Activated CD8-positive, alpha-beta T cell treated with anti-CD3 and anti-CD28 coated beads for 36 hours (primary cell): ENCODE data around the gene ZNF440. TPM values are rescaled to one million over a fixed set of nuclear protein-coding genes. Genes with fewer than 3 reads are reported as not detected.
"Not testable (repeated sequence)": the region's sequence is repeated elsewhere in the genome, so short reads cannot be mapped to it uniquely, and the experiment has no call there.

Source experiments
- ATAC-seq: fragments of 200-7000 bp; cut with Tn5 transposase; one replicate; pipeline ENCODE4 v1.10.0; 2021; ENCODE audit warnings: mild to moderate bottlenecking, moderate library complexity
- CTCF ChIA-PET: fragments of 350-600 bp; sonication (Branson Sonifier 250); formaldehyde crosslinking; loops from one replicate; lab custom pipeline; 2021; ENCODE audit warnings: antibody characterized with exemption; lab: Charles Lee
- POLR2A ChIA-PET: fragments of 350-600 bp; sonication (Branson Sonifier 250); formaldehyde crosslinking; loops from one replicate; lab custom pipeline; 2021; ENCODE audit warnings: antibody characterized with exemption; lab: Charles Lee
- DNase-seq: peaks from one replicate; pipeline ENCODE4 v3.0.0-alpha.2; 2020
- H3K27ac Mint-ChIP-seq: one replicate; pipeline ENCODE4 v1.8.0; 2021; ENCODE audit warnings: mild to moderate bottlenecking, mixed read lengths
- H3K27me3 Mint-ChIP-seq: one replicate; pipeline ENCODE4 v1.8.0; 2021; ENCODE audit warnings: mixed read lengths
- H3K36me3 Mint-ChIP-seq: one replicate; pipeline ENCODE4 v1.8.0; 2021; ENCODE audit warnings: low read depth, mixed read lengths
- H3K4me1 Mint-ChIP-seq: one replicate; pipeline ENCODE4 v1.8.0; 2021; ENCODE audit warnings: low read depth, mixed read lengths
- H3K4me3 Mint-ChIP-seq: one replicate; pipeline ENCODE4 v1.8.0; 2021; ENCODE audit warnings: mild to moderate bottlenecking, moderate library complexity, mixed read lengths
- H3K9me3 Mint-ChIP-seq: one replicate; pipeline ENCODE4 v1.8.0; 2021; ENCODE audit warnings: mixed read lengths
- CTCF ChIP-seq: fragments of 200-600 bp; IDR thresholded peaks from one replicate; pipeline ENCODE4 v1.8.0; 2022; ENCODE audit warnings: antibody characterized with exemption, mild to moderate bottlenecking
- intact Hi-C: fragments of 100-400 bp; cut with micrococcal nuclease; formaldehyde crosslinking; loops from one replicate; pipeline ENCODE4 v1.10.0; 2022
- total RNA-seq, 2 experiments: library from RNA; stranded (reverse); gene quantifications; one replicate each; pipeline ENCODE4 v1.2.3, GENCODE V29; 2021

ZNF440 gene
- total RNA-seq, 2 experiments from 2014 or later: 7.7 to 8.8 TPM

- no peak overlapping the region for H3K27ac Mint-ChIP-seq
- intact Hi-C loops: no loop called here
- no peak overlapping the region for H3K4me3 Mint-ChIP-seq
- POLR2A ChIA-PET: no interaction called here
- TF ChIP-seq CTCF: no peak
- DNase-seq (no peak), ATAC-seq (no peak)
- peaks cover 63% of the 10 kb centered on the region for H3K36me3 Mint-ChIP-seq
- no peaks in the 10 kb centered on the region for H3K27me3 Mint-ChIP-seq
- peaks cover 21% of the 10 kb centered on the region for H3K9me3 Mint-ChIP-seq
- CTCF ChIA-PET: no interaction called here
- peaks cover 14% of the 10 kb centered on the region for H3K4me1 Mint-ChIP-seq
These were observed 39.3 kb downstream of the ZNF440 start for GRCh38 chr19:11853358-11853757.

DNA sequence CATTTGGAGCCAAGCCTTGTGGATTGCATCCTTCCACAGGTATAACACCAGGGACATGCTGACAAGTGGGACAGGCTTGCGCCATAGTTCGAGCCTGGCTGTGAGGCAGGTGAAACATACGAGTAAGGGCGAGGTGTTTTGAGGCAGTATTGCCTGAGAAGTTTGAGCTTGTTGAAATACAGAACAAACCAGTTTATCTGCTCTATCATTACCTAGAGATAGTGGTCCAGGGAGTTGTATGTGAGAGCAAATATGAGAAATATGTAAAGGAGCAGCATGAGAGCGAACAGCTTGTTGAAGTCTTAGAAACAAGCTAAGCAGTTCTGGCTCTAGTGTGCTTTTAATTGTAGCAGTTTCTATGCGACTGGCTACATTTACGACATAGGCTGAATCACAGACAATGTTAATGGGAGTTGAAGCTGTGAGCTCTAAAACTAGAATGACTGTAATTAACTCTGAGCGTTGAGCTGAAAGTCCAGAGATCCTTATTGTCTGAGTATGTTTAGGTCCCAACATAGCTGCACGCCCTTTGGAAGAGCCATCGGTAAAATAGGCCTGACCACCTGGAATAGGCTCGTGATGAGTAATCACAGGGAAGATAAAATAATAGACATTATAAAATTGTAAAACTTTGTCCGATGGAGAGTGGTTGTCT is 42.6 kb downstream of the ZNF440 start:
- no peak overlapping the region for H3K27ac Mint-ChIP-seq
- DNase-seq: no peak
- H3K4me1 Mint-ChIP-seq: no peaks in the 10 kb centered on the region
- POLR2A ChIA-PET: interaction anchor here (0.6 kb wide), 1 partner anchor 15 kb away, joined by 3 read pairs; no protein-coding TSS in a partner anchor
- no peak for TF ChIP-seq CTCF
- H3K36me3 Mint-ChIP-seq: peaks cover 76% of the 10 kb centered on the region
- H3K9me3 Mint-ChIP-seq: peaks cover 52% of the 10 kb centered on the region
- no peaks in the 10 kb centered on the region for H3K27me3 Mint-ChIP-seq
- H3K4me3 Mint-ChIP-seq: no peak overlapping the region
- CTCF ChIA-PET: interaction anchor here (1.3 kb wide), 2 partner anchors 24 to 59 kb away, joined by 5 to 6 read pairs; no protein-coding TSS in a partner anchor
- intact Hi-C loops: no loop called here
- ATAC-seq: no peak

DNA sequence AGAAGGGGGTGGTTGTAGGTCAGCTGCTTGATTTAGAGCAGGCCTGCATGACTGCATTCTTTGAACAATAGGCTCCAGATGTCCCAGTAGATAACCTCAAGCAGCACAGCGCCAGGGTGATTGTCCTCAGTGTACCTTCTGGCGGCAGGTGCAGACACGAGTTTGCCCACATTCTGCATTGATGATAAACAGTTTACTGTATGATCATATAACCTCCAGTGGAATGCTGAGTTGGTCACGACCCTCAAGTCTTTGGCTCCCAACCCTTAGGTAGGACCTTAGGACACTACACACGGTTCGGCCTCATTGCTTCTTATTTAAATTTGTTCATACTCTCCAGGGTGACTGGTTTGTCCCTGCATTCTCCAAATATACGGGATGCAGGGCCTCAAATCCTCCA is 46.6 kb downstream of the ZNF440 start:
- peaks cover 66% of the 10 kb centered on the region for H3K9me3 Mint-ChIP-seq
- H3K36me3 Mint-ChIP-seq: peaks cover 86% of the 10 kb centered on the region
- intact Hi-C loops: no loop called here
- no peak overlapping the region for H3K27ac Mint-ChIP-seq
- ChIA-PET CTCF (interaction anchor here (1.5 kb wide), 1 partner anchor 63 kb away, joined by 4 read pairs; the partner anchor contains the start of gene ZNF491), POLR2A (no interaction called here)
- no peak overlapping the region for H3K4me3 Mint-ChIP-seq
- no peaks in the 10 kb centered on the region for H3K27me3 Mint-ChIP-seq
- TF ChIP-seq CTCF: no peak
- ATAC-seq (no peak), DNase-seq (no peak)
- H3K4me1 Mint-ChIP-seq: no peaks in the 10 kb centered on the region

DNA sequence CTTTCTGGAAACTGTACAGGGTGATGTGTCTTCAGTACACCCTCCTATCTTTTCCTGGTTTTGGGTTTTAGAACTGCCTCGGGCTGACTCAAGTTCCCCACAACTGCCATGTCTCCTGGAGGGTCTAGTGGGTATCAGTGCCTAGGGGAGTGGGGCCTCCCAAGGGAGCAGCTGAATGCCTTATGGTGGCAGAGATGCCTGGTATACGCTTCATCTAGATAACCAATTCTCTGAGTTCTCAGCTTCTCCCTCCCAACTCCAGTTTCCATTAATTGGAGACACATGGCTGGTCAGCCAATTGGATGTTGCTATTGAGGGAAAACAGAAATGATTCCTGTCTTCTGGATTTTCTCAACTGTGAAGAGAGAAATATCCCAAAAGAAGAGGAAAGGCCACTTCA is 47.2 kb downstream of the ZNF440 start:
- ATAC-seq (no peak), DNase-seq (no peak)
- H3K27me3 Mint-ChIP-seq: no peaks in the 10 kb centered on the region
- peaks cover 70% of the 10 kb centered on the region for H3K9me3 Mint-ChIP-seq
- no peaks in the 10 kb centered on the region for H3K4me1 Mint-ChIP-seq
- H3K4me3 Mint-ChIP-seq: no peak overlapping the region
- CTCF ChIA-PET: interaction anchor here (1.5 kb wide), 1 partner anchor 63 kb away, joined by 4 read pairs; the partner anchor contains the start of gene ZNF491
- TF ChIP-seq CTCF: no peak
- H3K36me3 Mint-ChIP-seq: peaks cover 86% of the 10 kb centered on the region
- intact Hi-C loops: no loop called here
- H3K27ac Mint-ChIP-seq: no peak overlapping the region
- POLR2A ChIA-PET: no interaction called here

- H3K36me3 Mint-ChIP-seq: peaks cover 71% of the 10 kb centered on the region
- ATAC-seq, DNase-seq, H3K4me3 Mint-ChIP-seq, H3K27ac Mint-ChIP-seq, POLR2A ChIA-PET, intact Hi-C loops, H3K4me1 Mint-ChIP-seq, CTCF ChIA-PET, H3K27me3 Mint-ChIP-seq: not testable (repeated sequence)
- H3K9me3 Mint-ChIP-seq: peaks cover 63% of the 10 kb centered on the region
These were observed 53.7 kb downstream of the ZNF440 start for GRCh38 chr19:11867766-11868165.
